ENCODE results near the gene KCNK5. TPM values are rescaled to one million over a fixed set of nuclear protein-coding genes. Genes with fewer than 3 reads are reported as not detected.

The KCNK5 gene
- total RNA-seq, 1 donor from 2014 or later, result 10.1 TPM

- no peak for DNase-seq (ENCODE audit: extremely low spot score, unreplicated experiment)
- TF ChIP-seq, protein P1, sequence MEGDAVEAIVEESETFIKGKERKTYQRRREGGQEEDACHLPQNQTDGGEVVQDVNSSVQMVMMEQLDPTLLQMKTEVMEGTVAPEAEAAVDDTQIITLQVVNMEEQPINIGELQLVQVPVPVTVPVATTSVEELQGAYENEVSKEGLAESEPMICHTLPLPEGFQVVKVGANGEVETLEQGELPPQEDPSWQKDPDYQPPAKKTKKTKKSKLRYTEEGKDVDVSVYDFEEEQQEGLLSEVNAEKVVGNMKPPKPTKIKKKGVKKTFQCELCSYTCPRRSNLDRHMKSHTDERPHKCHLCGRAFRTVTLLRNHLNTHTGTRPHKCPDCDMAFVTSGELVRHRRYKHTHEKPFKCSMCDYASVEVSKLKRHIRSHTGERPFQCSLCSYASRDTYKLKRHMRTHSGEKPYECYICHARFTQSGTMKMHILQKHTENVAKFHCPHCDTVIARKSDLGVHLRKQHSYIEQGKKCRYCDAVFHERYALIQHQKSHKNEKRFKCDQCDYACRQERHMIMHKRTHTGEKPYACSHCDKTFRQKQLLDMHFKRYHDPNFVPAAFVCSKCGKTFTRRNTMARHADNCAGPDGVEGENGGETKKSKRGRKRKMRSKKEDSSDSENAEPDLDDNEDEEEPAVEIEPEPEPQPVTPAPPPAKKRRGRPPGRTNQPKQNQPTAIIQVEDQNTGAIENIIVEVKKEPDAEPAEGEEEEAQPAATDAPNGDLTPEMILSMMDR (conservative IDR thresholded peaks at IDR 0.05), result no peak
- peaks cover 4% of the 10 kb centered on the region for H3K36me3 Mint-ChIP-seq
- no peak overlapping the region for H3K4me3 Mint-ChIP-seq
- no peaks in the 10 kb centered on the region for H3K9me3 Mint-ChIP-seq
- H3K4me1 Mint-ChIP-seq (ENCODE audit: unreplicated experiment), result peaks cover 58% of the 10 kb centered on the region
- no peak overlapping the region for H3K27ac Mint-ChIP-seq
- H3K27me3 Mint-ChIP-seq, result peaks cover 3% of the 10 kb centered on the region
These were observed 18.8 kb downstream of the KCNK5 start for GRCh38 chr6:39210450-39210849.

- H3K9me3 Mint-ChIP-seq, result no peaks in the 10 kb centered on the region
- TF ChIP-seq, protein P1 (conservative IDR thresholded peaks at IDR 0.05), result no peak
- peaks cover 53% of the 10 kb centered on the region for H3K4me1 Mint-ChIP-seq (ENCODE audit: unreplicated experiment)
- peaks cover 3% of the 10 kb centered on the region for H3K27me3 Mint-ChIP-seq
- peak overlapping the region; percentile 81 for H3K27ac Mint-ChIP-seq
- no peak for DNase-seq (ENCODE audit: extremely low spot score, unreplicated experiment)
- H3K4me3 Mint-ChIP-seq, result peak overlapping the region; percentile 6
- peaks cover 4% of the 10 kb centered on the region for H3K36me3 Mint-ChIP-seq
These were observed 19.4 kb downstream of the KCNK5 start for GRCh38 chr6:39209911-39210310.

- Mint-ChIP-seq H3K36me3 (peaks cover 4% of the 10 kb centered on the region), H3K4me1 (ENCODE audit: unreplicated experiment) (peaks cover 50% of the 10 kb centered on the region), H3K27ac (peak overlapping the region; percentile 81), H3K9me3 (no peaks in the 10 kb centered on the region), H3K4me3 (no peak overlapping the region), H3K27me3 (peaks cover 3% of the 10 kb centered on the region)
- no peak for DNase-seq (ENCODE audit: extremely low spot score, unreplicated experiment)
- TF ChIP-seq, protein P1 (conservative IDR thresholded peaks at IDR 0.05), result no peak
These were observed 19.9 kb downstream of the KCNK5 start for GRCh38 chr6:39209360-39209811.

DNA sequence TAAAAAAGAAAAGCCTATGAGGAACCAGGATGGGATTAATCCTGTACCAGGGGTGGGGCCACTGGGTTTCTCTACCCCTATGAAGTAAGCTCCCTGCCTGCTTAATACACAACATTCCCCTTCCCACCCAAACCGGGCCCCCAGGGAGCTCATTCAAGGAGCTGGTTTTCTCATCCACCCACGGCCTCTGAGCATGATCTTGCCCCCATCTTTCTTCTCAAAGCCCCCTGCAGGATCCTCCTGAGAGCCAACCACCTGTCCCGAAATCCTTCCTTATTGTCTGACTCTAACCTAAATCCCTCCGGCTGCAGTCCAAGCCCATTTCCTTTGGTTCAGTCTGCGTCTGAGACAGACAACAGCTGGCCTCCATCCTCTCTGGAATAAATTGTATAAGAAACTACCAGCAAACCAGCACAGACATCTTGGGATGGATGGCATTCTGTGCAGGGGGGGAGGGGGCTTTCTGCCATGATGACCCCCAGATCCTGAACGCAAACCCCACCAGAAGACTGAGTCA lies 21.0 kb downstream of the KCNK5 start:
- TF ChIP-seq, protein P1 (conservative IDR thresholded peaks at IDR 0.05), result no peak
- Mint-ChIP-seq H3K27ac (peak overlapping the region; percentile 45), H3K36me3 (peaks cover 2% of the 10 kb centered on the region), H3K27me3 (peaks cover 2% of the 10 kb centered on the region), H3K9me3 (no peaks in the 10 kb centered on the region), H3K4me3 (peak overlapping the region; percentile 42), H3K4me1 (ENCODE audit: unreplicated experiment) (peaks cover 50% of the 10 kb centered on the region)
- no peak for DNase-seq (ENCODE audit: extremely low spot score, unreplicated experiment)

- peaks cover 52% of the 10 kb centered on the region for H3K4me1 Mint-ChIP-seq (ENCODE audit: unreplicated experiment)
- DNase-seq (ENCODE audit: extremely low spot score, unreplicated experiment), result no peak
- no peak overlapping the region for H3K4me3 Mint-ChIP-seq
- no peaks in the 10 kb centered on the region for H3K9me3 Mint-ChIP-seq
- no peaks in the 10 kb centered on the region for H3K27me3 Mint-ChIP-seq
- TF ChIP-seq, protein P1 (conservative IDR thresholded peaks at IDR 0.05), result no peak
- peak overlapping the region; percentile 45 for H3K27ac Mint-ChIP-seq
- no peaks in the 10 kb centered on the region for H3K36me3 Mint-ChIP-seq
These were observed 21.7 kb downstream of the KCNK5 start for GRCh38 chr6:39207416-39208222.
